Measurements from ENCODE around the gene ACAN.
A peak's percentile ranks its signal among the peaks of the same experiment; 100 is the strongest.

Gene ACAN

GRCh38 chr15:88844749-88845386 lies 41.6 kb downstream of the ACAN start:
- Mint-ChIP-seq H3K4me3 (no peak overlapping the region), H3K36me3 (ENCODE audit: low read depth) (no peaks in the 10 kb centered on the region), H3K9me3 (no peaks in the 10 kb centered on the region), H3K27ac (peak overlapping the region; percentile 72), H3K27me3 (peaks cover 3% of the 10 kb centered on the region), H3K4me1 (ENCODE audit: low read depth) (peaks cover 11% of the 10 kb centered on the region)

- Mint-ChIP-seq H3K27me3 (peaks cover 3% of the 10 kb centered on the region), H3K9me3 (no peaks in the 10 kb centered on the region), H3K4me1 (ENCODE audit: low read depth) (peaks cover 11% of the 10 kb centered on the region), H3K36me3 (ENCODE audit: low read depth) (no peaks in the 10 kb centered on the region), H3K4me3 (no peak overlapping the region), H3K27ac (no peak overlapping the region)
These were observed 42.4 kb downstream of the ACAN start for GRCh38 chr15:88845616-88846015.

GRCh38 chr15:88847144-88847543 lies 43.9 kb downstream of the ACAN start:
- H3K4me1 Mint-ChIP-seq (ENCODE audit: low read depth), result peaks cover 11% of the 10 kb centered on the region

GRCh38 chr15:88848203-88848602 lies 45.0 kb downstream of the ACAN start:
- Mint-ChIP-seq H3K27me3 (peaks cover 3% of the 10 kb centered on the region), H3K27ac (no peak overlapping the region), H3K4me3 (no peak overlapping the region), H3K4me1 (ENCODE audit: low read depth) (peaks cover 11% of the 10 kb centered on the region), H3K36me3 (ENCODE audit: low read depth) (no peaks in the 10 kb centered on the region), H3K9me3 (peaks cover 4% of the 10 kb centered on the region)

More at GRCh38 chr15:88847144-88847543, 43.9 kb downstream of the ACAN start:
- Mint-ChIP-seq H3K9me3 (no peaks in the 10 kb centered on the region), H3K27me3 (peaks cover 3% of the 10 kb centered on the region), H3K36me3 (ENCODE audit: low read depth) (no peaks in the 10 kb centered on the region), H3K27ac (no peak overlapping the region), H3K4me3 (no peak overlapping the region)

GRCh38 chr15:88849376-88850072 lies 46.3 kb downstream of the ACAN start:
- H3K9me3 Mint-ChIP-seq, result peaks cover 6% of the 10 kb centered on the region

GRCh38 chr15:88852476-88852875 lies 49.2 kb downstream of the ACAN start:
- Mint-ChIP-seq H3K27ac (no peak overlapping the region), H3K4me3 (no peak overlapping the region), H3K4me1 (ENCODE audit: low read depth) (no peaks in the 10 kb centered on the region), H3K27me3 (peaks cover 3% of the 10 kb centered on the region), H3K9me3 (peaks cover 13% of the 10 kb centered on the region), H3K36me3 (ENCODE audit: low read depth) (no peaks in the 10 kb centered on the region)

More at GRCh38 chr15:88849376-88850072, 46.3 kb downstream of the ACAN start:
- Mint-ChIP-seq H3K4me1 (ENCODE audit: low read depth) (peaks cover 9% of the 10 kb centered on the region), H3K27me3 (peaks cover 3% of the 10 kb centered on the region), H3K36me3 (ENCODE audit: low read depth) (no peaks in the 10 kb centered on the region), H3K27ac (no peak overlapping the region), H3K4me3 (no peak overlapping the region)

GRCh38 chr15:88858934-88859333 lies 55.7 kb downstream of the ACAN start:
- Mint-ChIP-seq H3K27me3 (peaks cover 4% of the 10 kb centered on the region), H3K4me1 (ENCODE audit: low read depth) (no peaks in the 10 kb centered on the region), H3K36me3 (ENCODE audit: low read depth) (no peaks in the 10 kb centered on the region), H3K27ac (no peak overlapping the region), H3K4me3 (no peak overlapping the region), H3K9me3 (peaks cover 9% of the 10 kb centered on the region)

GRCh38 chr15:88859550-88859949 lies 56.3 kb downstream of the ACAN start:
- Mint-ChIP-seq H3K4me1 (ENCODE audit: low read depth) (no peaks in the 10 kb centered on the region), H3K4me3 (no peak overlapping the region), H3K27ac (no peak overlapping the region), H3K9me3 (peaks cover 6% of the 10 kb centered on the region), H3K36me3 (ENCODE audit: low read depth) (no peaks in the 10 kb centered on the region), H3K27me3 (peaks cover 4% of the 10 kb centered on the region)

GRCh38 chr15:88860212-88860611 lies 57.0 kb downstream of the ACAN start:
- peaks cover 4% of the 10 kb centered on the region for H3K27me3 Mint-ChIP-seq

GRCh38 chr15:88863412-88863811 lies 60.2 kb downstream of the ACAN start:
- Mint-ChIP-seq H3K36me3 (ENCODE audit: low read depth) (no peaks in the 10 kb centered on the region), H3K9me3 (no peaks in the 10 kb centered on the region), H3K27ac (no peak overlapping the region), H3K4me3 (no peak overlapping the region), H3K4me1 (ENCODE audit: low read depth) (no peaks in the 10 kb centered on the region), H3K27me3 (peaks cover 4% of the 10 kb centered on the region)

More at GRCh38 chr15:88860212-88860611, 57.0 kb downstream of the ACAN start:
- Mint-ChIP-seq H3K27ac (no peak overlapping the region), H3K36me3 (ENCODE audit: low read depth) (no peaks in the 10 kb centered on the region), H3K4me1 (ENCODE audit: low read depth) (no peaks in the 10 kb centered on the region), H3K4me3 (no peak overlapping the region), H3K9me3 (no peaks in the 10 kb centered on the region)

- Mint-ChIP-seq H3K36me3 (ENCODE audit: low read depth) (no peaks in the 10 kb centered on the region), H3K9me3 (no peaks in the 10 kb centered on the region), H3K4me1 (ENCODE audit: low read depth) (no peaks in the 10 kb centered on the region), H3K4me3 (no peak overlapping the region), H3K27ac (no peak overlapping the region), H3K27me3 (no peaks in the 10 kb centered on the region)
These were observed 61.7 kb downstream of the ACAN start for GRCh38 chr15:88864861-88865497.

- H3K9me3 Mint-ChIP-seq, result no peaks in the 10 kb centered on the region
These were observed 62.4 kb downstream of the ACAN start for GRCh38 chr15:88865498-88866099.

GRCh38 chr15:88866295-88866881 lies 63.2 kb downstream of the ACAN start:
- Mint-ChIP-seq H3K27ac (no peak overlapping the region), H3K4me1 (ENCODE audit: low read depth) (no peaks in the 10 kb centered on the region), H3K4me3 (no peak overlapping the region), H3K9me3 (no peaks in the 10 kb centered on the region), H3K27me3 (no peaks in the 10 kb centered on the region), H3K36me3 (ENCODE audit: low read depth) (no peaks in the 10 kb centered on the region)

More at GRCh38 chr15:88865498-88866099, 62.4 kb downstream of the ACAN start:
- Mint-ChIP-seq H3K36me3 (ENCODE audit: low read depth) (no peaks in the 10 kb centered on the region), H3K27ac (no peak overlapping the region), H3K27me3 (no peaks in the 10 kb centered on the region), H3K4me3 (no peak overlapping the region), H3K4me1 (ENCODE audit: low read depth) (no peaks in the 10 kb centered on the region)

GRCh38 chr15:88871313-88871712 lies 68.1 kb downstream of the ACAN start:
- H3K27ac Mint-ChIP-seq, result no peak overlapping the region
- H3K9me3 Mint-ChIP-seq, result no peaks in the 10 kb centered on the region
- H3K4me1 Mint-ChIP-seq (ENCODE audit: low read depth), result no peaks in the 10 kb centered on the region
- H3K36me3 Mint-ChIP-seq (ENCODE audit: low read depth), result peaks cover 13% of the 10 kb centered on the region
- H3K27me3 Mint-ChIP-seq, result no peaks in the 10 kb centered on the region
- no peak overlapping the region for H3K4me3 Mint-ChIP-seq

GRCh38 chr15:88872106-88872505 lies 68.9 kb downstream of the ACAN start:
- no peak overlapping the region for H3K27ac Mint-ChIP-seq
- peaks cover 17% of the 10 kb centered on the region for H3K36me3 Mint-ChIP-seq (ENCODE audit: low read depth)
- H3K4me1 Mint-ChIP-seq (ENCODE audit: low read depth), result no peaks in the 10 kb centered on the region
- no peaks in the 10 kb centered on the region for H3K9me3 Mint-ChIP-seq
- no peak overlapping the region for H3K4me3 Mint-ChIP-seq
- H3K27me3 Mint-ChIP-seq, result no peaks in the 10 kb centered on the region
